Tibial nerve (tissue), 4 donors: ENCODE results near the gene C3orf33. TPM values are rescaled to one million over a fixed set of nuclear protein-coding genes. Genes with fewer than 3 reads are reported as not detected.

ENCODE experiments used
- DNase-seq, 2 donors: peaks; one replicate each; pipeline ENCODE4 v3.0.0-alpha.2; 2019; ENCODE audit warnings: low spot score in 2 of 2
- H3K27ac ChIP-seq, 4 donors: fragments of 200-600 bp; sonication (generic) in 3 of 4; one replicate each; pipeline ENCODE4 v1.5.1; 2017 to 2019; ENCODE audit warnings: mild to moderate bottlenecking in 1 of 4
- H3K27me3 ChIP-seq, 2 donors: fragments of 200-600 bp; sonication (generic) in 1 of 2; one replicate each; pipeline versions ENCODE4 v1.5.1 to v1.6.0; 2017 to 2019
- H3K36me3 ChIP-seq, 3 donors: fragments of 200-600 bp; sonication (generic); one replicate each; pipeline ENCODE4 v1.5.1; 2018 to 2019
- H3K4me1 ChIP-seq, 4 donors: fragments of 200-600 bp; sonication (generic) in 3 of 4; one replicate each; pipeline ENCODE4 v1.5.1; 2017 to 2019
- H3K4me3 ChIP-seq, 4 donors: fragments of 200-600 bp; sonication (generic) in 3 of 4; one replicate each; pipeline ENCODE4 v1.5.1; 2017 to 2019; ENCODE audit warnings: mild to moderate bottlenecking in 1 of 4, moderate library complexity in 1 of 4
- H3K9me3 ChIP-seq, 4 donors: fragments of 200-600 bp; sonication (generic) in 3 of 4; one replicate each; pipeline ENCODE4 v1.5.1; 2017 to 2019
- EP300 ChIP-seq, 2 donors: sonication (generic); formaldehyde crosslinking; IDR thresholded peaks; one replicate each; pipeline ENCODE4 v1.6.1; 2017; ENCODE audit warnings: antibody characterized with exemption in 2 of 2, mild to moderate bottlenecking in 1 of 2
- POLR2A ChIP-seq, 2 donors: fragments of 450-650 bp; IDR thresholded peaks; one replicate each; pipeline ENCODE4 v1.6.1; 2017; ENCODE audit warnings: antibody characterized with exemption in 2 of 2, mild to moderate bottlenecking in 2 of 2, moderate library complexity in 2 of 2
- WGBS, 2 donors: methylation state at CpG; one replicate each; pipeline ENCODE4 v1.1.5; 2018; 5-methylcytosine and 5-hydroxymethylcytosine counted together
- total RNA-seq, 4 donors: library from RNA; depleted of rRNA; stranded (reverse); fragments of >200 nt; gene quantifications; one replicate each; pipeline ENCODE4 v1.1.0, GENCODE V29; 2016
- TF ChIP-seq, protein P1 (sequence below), 5 experiments: fragments of 200-600 bp in 3 of 5; fragments of 450-650 bp in 2 of 5; sonication (generic) in 3 of 5; IDR thresholded peaks; one replicate each; pipeline ENCODE4 v1.5.1; 2016 to 2019; ENCODE audit warnings: antibody characterized with exemption in 5 of 5, mild to moderate bottlenecking in 3 of 5, moderate library complexity in 2 of 5

C3orf33 gene
- total RNA-seq, 4 donors from 2014 or later, result 1.4 to 5.9 (median 3.4) TPM

DNA sequence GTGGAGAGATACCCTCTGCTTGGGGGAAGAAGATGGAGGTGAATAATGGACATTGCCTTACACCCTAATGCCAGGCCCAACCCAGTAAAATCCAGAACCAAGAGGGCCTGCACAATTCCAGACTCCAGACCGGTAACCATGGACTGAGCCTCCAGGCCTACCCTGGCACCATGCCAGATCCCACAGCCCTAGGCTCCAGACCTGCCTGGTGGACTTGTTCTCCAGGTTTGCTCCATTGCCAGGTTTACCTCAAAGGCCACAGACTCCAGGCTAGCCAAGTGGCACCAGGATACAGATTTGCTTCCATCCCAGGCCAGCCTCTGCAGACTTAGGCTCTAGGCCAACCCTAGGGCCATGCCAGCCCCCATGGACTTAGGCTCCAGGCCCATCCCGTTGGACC lies 75.2 kb downstream of the C3orf33 start:
- Histone ChIP-seq H3K9me3 (no peaks in the 10 kb centered on the region), H3K27ac (no peak overlapping the region), H3K27me3 (no peaks in the 10 kb centered on the region), H3K4me3 (no peak overlapping the region), H3K36me3 (no peaks in the 10 kb centered on the region), H3K4me1 (no peaks in the 10 kb centered on the region)
- DNase-seq, result no peak
- TF ChIP-seq POLR2A (IDR thresholded peaks at IDR 0.05), result no peak
- TF ChIP-seq, protein P1, sequence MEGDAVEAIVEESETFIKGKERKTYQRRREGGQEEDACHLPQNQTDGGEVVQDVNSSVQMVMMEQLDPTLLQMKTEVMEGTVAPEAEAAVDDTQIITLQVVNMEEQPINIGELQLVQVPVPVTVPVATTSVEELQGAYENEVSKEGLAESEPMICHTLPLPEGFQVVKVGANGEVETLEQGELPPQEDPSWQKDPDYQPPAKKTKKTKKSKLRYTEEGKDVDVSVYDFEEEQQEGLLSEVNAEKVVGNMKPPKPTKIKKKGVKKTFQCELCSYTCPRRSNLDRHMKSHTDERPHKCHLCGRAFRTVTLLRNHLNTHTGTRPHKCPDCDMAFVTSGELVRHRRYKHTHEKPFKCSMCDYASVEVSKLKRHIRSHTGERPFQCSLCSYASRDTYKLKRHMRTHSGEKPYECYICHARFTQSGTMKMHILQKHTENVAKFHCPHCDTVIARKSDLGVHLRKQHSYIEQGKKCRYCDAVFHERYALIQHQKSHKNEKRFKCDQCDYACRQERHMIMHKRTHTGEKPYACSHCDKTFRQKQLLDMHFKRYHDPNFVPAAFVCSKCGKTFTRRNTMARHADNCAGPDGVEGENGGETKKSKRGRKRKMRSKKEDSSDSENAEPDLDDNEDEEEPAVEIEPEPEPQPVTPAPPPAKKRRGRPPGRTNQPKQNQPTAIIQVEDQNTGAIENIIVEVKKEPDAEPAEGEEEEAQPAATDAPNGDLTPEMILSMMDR (IDR thresholded peaks at IDR 0.05), result no peak
- no peak for TF ChIP-seq EP300 (IDR thresholded peaks at IDR 0.05)
- 94 to 96% methylated on average over 2 of the region's 2 CpGs for WGBS, 2 donors

GRCh38 chr3:155727836-155728235 lies 78.2 kb downstream of the C3orf33 start:
- no peak for DNase-seq
- 93 to 95% methylated on average over 3 of the region's 3 CpGs for WGBS, 2 donors
- Histone ChIP-seq H3K4me3 (no peak overlapping the region), H3K27me3 (no peaks in the 10 kb centered on the region), H3K36me3 (no peaks in the 10 kb centered on the region), H3K27ac (no peak overlapping the region), H3K4me1 (no peaks in the 10 kb centered on the region), H3K9me3 (no peaks in the 10 kb centered on the region)
- TF ChIP-seq POLR2A (IDR thresholded peaks at IDR 0.05) (no peak), EP300 (IDR thresholded peaks at IDR 0.05) (no peak)
- TF ChIP-seq, protein P1 (IDR thresholded peaks at IDR 0.05), result no peak

DNA sequence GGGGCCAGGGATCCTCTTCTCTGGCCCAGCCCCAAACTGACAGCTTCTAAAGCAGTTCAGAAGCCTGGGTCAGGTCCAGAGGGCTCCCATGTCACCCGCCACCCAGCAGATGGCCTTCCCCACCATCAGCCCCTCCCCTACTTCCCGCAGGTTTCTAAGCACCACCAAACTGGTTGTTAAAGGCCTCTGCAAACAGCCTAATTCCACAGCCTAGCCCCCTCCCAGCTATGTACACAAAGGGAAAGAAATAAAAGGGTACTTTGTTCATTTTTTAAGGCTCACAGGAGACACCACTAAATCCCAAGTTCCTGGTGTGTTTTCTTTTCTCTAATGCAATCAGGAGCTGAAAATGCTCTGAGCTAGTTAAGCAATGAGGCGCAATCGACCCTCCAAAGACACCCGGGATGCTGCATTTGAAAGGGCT lies 91.8 kb downstream of the C3orf33 start:
- TF ChIP-seq EP300 (IDR thresholded peaks at IDR 0.05) (no peak), POLR2A (IDR thresholded peaks at IDR 0.05) (no peak)
- TF ChIP-seq, protein P1 (IDR thresholded peaks at IDR 0.05), result no peak
- 29 to 35% methylated on average over 5 of the region's 5 CpGs for WGBS, 2 donors

More for the DNA sequence above, 91.8 kb downstream of the C3orf33 start:
- no peak for DNase-seq
- Histone ChIP-seq H3K4me3 (no peak overlapping the region), H3K36me3 (no peaks in the 10 kb centered on the region), H3K27me3 (no peaks in the 10 kb centered on the region), H3K27ac (no peak overlapping the region), H3K4me1 (no peaks in the 10 kb centered on the region), H3K9me3 (peaks cover 0 to 19% (median 6%) of the 10 kb centered on the region in 4 donors)

Other genes with a start within 250 kb of the C3orf33 start
- gene PLCH1, start 61.2 kb downstream of the C3orf33 start, total RNA-seq, result 1 to 10 TPM; 1.4 to 7.0 (median 2.0) TPM
- gene SLC33A1, start 48.1 kb upstream of the C3orf33 start, total RNA-seq, result 10 to 100 TPM; 26.4 to 30.6 (median 29.6) TPM
- gene GMPS, start 64.4 kb upstream of the C3orf33 start, total RNA-seq, result 10 to 100 TPM; 21.8 to 42.2 (median 32.8) TPM